HepG2 (cell line): ENCODE data around the gene TEKT5. TPM values are rescaled to one million over a fixed set of nuclear protein-coding genes. Genes with fewer than 3 reads are reported as not detected.

ENCODE experiments used
- CENPBD1 ChIP-seq: sonication (generic); formaldehyde crosslinking; IDR thresholded peaks from 2 replicates; pipeline ENCODE4 v1.8.0; 2022; ENCODE audit warnings: missing genetic modification reagents, low read depth, mild to moderate bottlenecking, borderline replicate concordance
- CSRNP1 ChIP-seq: sonication (generic); formaldehyde crosslinking; IDR thresholded peaks from 2 replicates; pipeline ENCODE4 v1.8.1; 2023; ENCODE audit warnings: mild to moderate bottlenecking, missing genetic modification reagents
- ERF ChIP-seq: IDR thresholded peaks from 2 replicates; pipeline ENCODE4 v1.6.1; 2018; ENCODE audit warnings: missing biosample characterization, missing genetic modification reagents
- FOXK2 ChIP-seq: fragments of 450-650 bp; IDR thresholded peaks from 2 replicates; pipeline ENCODE4 v1.6.1; 2016
- KMT2B ChIP-seq: IDR thresholded peaks from 2 replicates; pipeline ENCODE4 v1.6.1; 2016; ENCODE audit warnings: missing genetic modification reagents, missing compliant biosample characterization
- NCOA1 ChIP-seq: sonication (generic); formaldehyde crosslinking; IDR thresholded peaks from 2 replicates; pipeline ENCODE4 v1.9.0; 2021; ENCODE audit warnings: missing genetic modification reagents
- NFKBIZ ChIP-seq: IDR thresholded peaks from 2 replicates; pipeline ENCODE4 v1.6.1; 2018; ENCODE audit warnings: missing genetic modification reagents, missing compliant biosample characterization
- NFYC ChIP-seq: IDR thresholded peaks from 2 replicates; pipeline ENCODE4 v1.6.1; 2016; ENCODE audit warnings: missing genetic modification reagents, missing compliant biosample characterization
- PHF5A ChIP-seq: IDR thresholded peaks from one replicate; pipeline ENCODE4 v1.6.1; 2018; ENCODE audit warnings: low read depth, missing genetic modification reagents; ENCODE audit not compliant: unreplicated experiment
- POLR2AphosphoS5 ChIP-seq: IDR thresholded peaks from 2 replicates; pipeline ENCODE4 v1.6.1; 2012; ENCODE audit warnings: low read depth, low read length
- RORA ChIP-seq: sonication (generic); formaldehyde crosslinking; IDR thresholded peaks from 2 replicates; pipeline ENCODE4 v1.5.0; 2020; ENCODE audit warnings: mild to moderate bottlenecking, missing genetic modification reagents, moderate library complexity
- SP5 ChIP-seq: IDR thresholded peaks from 2 replicates; pipeline ENCODE4 v1.6.1; 2016; ENCODE audit warnings: low read depth, borderline replicate concordance
- STAT5B ChIP-seq: sonication (generic); formaldehyde crosslinking; IDR thresholded peaks from 2 replicates; pipeline ENCODE4 v1.4.0; 2020; ENCODE audit warnings: missing genetic modification reagents
- TIGD3 ChIP-seq: sonication (generic); formaldehyde crosslinking; IDR thresholded peaks from 2 replicates; pipeline ENCODE4 v1.5.1; 2020; ENCODE audit warnings: mild to moderate bottlenecking, missing genetic modification reagents, borderline replicate concordance
- YEATS4 ChIP-seq: sonication (generic); formaldehyde crosslinking; IDR thresholded peaks from 2 replicates; pipeline ENCODE4 v1.4.0; 2020; ENCODE audit warnings: missing genetic modification reagents, borderline replicate concordance
- ZNF101 ChIP-seq: sonication (generic); formaldehyde crosslinking; IDR thresholded peaks from 2 replicates; pipeline ENCODE4 v1.4.0; 2020; ENCODE audit warnings: mild to moderate bottlenecking, low read depth, missing genetic modification reagents, borderline replicate concordance
- ZNF724P ChIP-seq: sonication (generic); formaldehyde crosslinking; IDR thresholded peaks from 2 replicates; pipeline ENCODE4 v1.8.0; 2022; ENCODE audit warnings: missing genetic modification reagents, borderline replicate concordance
- ZNF747 ChIP-seq: sonication (generic); formaldehyde crosslinking; IDR thresholded peaks from 2 replicates; pipeline ENCODE4 v1.8.1; 2023; ENCODE audit warnings: missing genetic modification reagents, mild to moderate bottlenecking, borderline replicate concordance
- ZSCAN21 ChIP-seq: sonication (generic); formaldehyde crosslinking; IDR thresholded peaks from 2 replicates; pipeline ENCODE4 v1.8.0; 2022; ENCODE audit warnings: mild to moderate bottlenecking, missing genetic modification reagents, moderate library complexity, borderline replicate concordance
- ZUFSP ChIP-seq: sonication (generic); formaldehyde crosslinking; IDR thresholded peaks from 2 replicates; pipeline ENCODE4 v1.9.0; 2021; ENCODE audit warnings: missing genetic modification reagents, mild to moderate bottlenecking, borderline replicate concordance
- ZXDC ChIP-seq: sonication (generic); formaldehyde crosslinking; IDR thresholded peaks from 2 replicates; pipeline ENCODE4 v1.5.0; 2020; ENCODE audit warnings: mild to moderate bottlenecking, missing genetic modification reagents
- polyA plus RNA-seq, 8 experiments: library from polyadenylated mRNA; depleted of rRNA in 3 of 8; stranded (reverse) in 7 of 8; unstranded in 1 of 8; fragments of >200 nt; fragmentation: Illumina TruSeq in 4 of 8; extraction: Trizol in 4 of 8; gene quantifications; 2 replicates each; pipeline versions ENCODE4 v1.2.1 to v1.2.3, GENCODE V29; 2011 to 2016; ENCODE audit warnings: low read depth in 4 of 8, missing spikeins in 1 of 8, mixed read lengths in 1 of 8; ENCODE audit not compliant: insufficient read depth in 1 of 8
- total RNA-seq, 5 experiments: library from RNA; depleted of rRNA; stranded (reverse); fragments of >200 nt; fragmentation: Illumina TruSeq; extraction: Trizol; gene quantifications; 2 replicates each; pipeline ENCODE4 v1.2.3, GENCODE V29; 2016; ENCODE audit warnings: low read depth in 1 of 5

TEKT5 gene
- total and polyA plus RNA-seq, 2 of the 13 experiments (the other 11 are each of a cell fraction or from before 2014, with no cell fraction given), result 0.16 TPM; not detected in 1

GRCh38 chr16:10647721-10648296 is 46.9 kb downstream of the TEKT5 start (continued):
- TF ChIP-seq CENPBD1 (CRISPR knock-in tag), result peak; percentile 78; the same call in 1 of the 2 replicates
- peak; percentile 98 for TF ChIP-seq NCOA1 (CRISPR knock-in tag)
- no peak for TF ChIP-seq RORA (CRISPR knock-in tag)
- no peak; the same call in 1 of the 2 replicates for TF ChIP-seq POLR2AphosphoS5
- peak; percentile 100 for TF ChIP-seq ZSCAN21 (CRISPR knock-in tag)
- TF ChIP-seq NFKBIZ, result peak; percentile 97
- TF ChIP-seq ZUFSP, result no peak
- TF ChIP-seq SP5 (CRISPR knock-in tag), result peak; percentile 100
- TF ChIP-seq FOXK2, result peak; percentile 97
- peak; percentile 23; the same call in 1 of the 2 replicates for TF ChIP-seq CSRNP1 (CRISPR knock-in tag)
- TF ChIP-seq TIGD3 (CRISPR knock-in tag), result no peak
- peak; percentile 59; the same call in 1 of the 2 replicates for TF ChIP-seq NFYC (CRISPR knock-in tag)
- no peak for TF ChIP-seq ZNF101 (CRISPR knock-in tag)
- peak; percentile 75 for TF ChIP-seq KMT2B
- peak; percentile 59 for TF ChIP-seq YEATS4 (CRISPR knock-in tag)
- TF ChIP-seq ZNF747 (CRISPR knock-in tag), result peak; percentile 96
- TF ChIP-seq ERF (CRISPR knock-in tag), result peak; percentile 99
- peak; percentile 92 for TF ChIP-seq PHF5A (CRISPR knock-in tag)
- peak; percentile 92 for TF ChIP-seq STAT5B
- no peak for TF ChIP-seq ZXDC (CRISPR knock-in tag)
- peak; percentile 89; the same call in 1 of the 2 replicates for TF ChIP-seq ZNF724P
